NOMO-1 treated with dmso at 0.1 percent for 144 hours (cell line): ENCODE measurements around the gene MRPS18A.
"Not testable (repeated sequence)": the region's sequence is repeated elsewhere in the genome, so short reads cannot be mapped to it uniquely, and the experiment has no call there.

Source experiments
- DNase-seq: peaks from one replicate; lab custom pipeline; 2025; ENCODE audit not compliant: unreplicated experiment; lab: John Stamatoyannopoulos, UW

MRPS18A gene

DNA sequence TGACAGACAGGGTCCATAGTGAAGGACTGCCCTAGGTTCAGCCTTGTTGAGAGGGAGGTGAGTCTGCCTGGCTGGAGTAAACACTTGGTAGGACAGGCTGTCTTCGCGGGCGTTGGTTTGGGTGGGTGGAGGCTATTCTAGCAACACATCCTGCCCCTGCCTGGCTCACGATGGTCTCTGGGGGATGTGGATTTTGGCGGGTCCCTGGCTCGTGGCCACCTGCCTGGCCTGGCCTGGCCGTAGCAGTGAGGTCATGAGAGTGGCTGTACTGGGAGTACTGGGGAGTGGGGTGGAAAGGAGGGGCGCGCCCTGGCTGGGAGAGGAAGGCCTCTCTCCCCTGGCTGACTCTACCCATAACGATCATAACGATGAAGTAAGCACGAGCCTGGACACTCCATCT lies 30.2 kb upstream of the MRPS18A start:
- DNase-seq, result no peak

- no peak for DNase-seq
These were observed 29.8 kb upstream of the MRPS18A start for GRCh38 chr6:43717389-43717788.

DNA sequence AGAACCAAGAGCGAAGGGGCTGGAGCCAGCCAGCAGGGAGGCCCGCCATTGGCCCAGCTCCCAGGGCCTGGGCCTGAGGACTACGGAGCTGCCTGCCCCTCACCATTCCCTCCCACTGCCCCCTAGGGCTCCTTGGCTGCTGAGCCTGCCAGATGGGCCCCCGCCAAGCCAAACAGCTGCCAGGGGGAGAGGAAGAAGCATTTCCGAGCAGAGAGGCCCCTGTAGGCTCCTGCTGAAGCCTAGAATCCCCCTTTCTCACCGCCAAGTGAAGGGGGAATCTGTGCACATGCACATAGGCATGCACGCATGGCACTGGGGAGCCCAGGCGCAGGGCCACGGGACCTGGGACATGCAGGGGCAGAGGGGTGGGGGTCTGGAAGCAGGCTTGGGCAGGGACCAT lies 28.5 kb upstream of the MRPS18A start:
- DNase-seq, result no peak

DNA sequence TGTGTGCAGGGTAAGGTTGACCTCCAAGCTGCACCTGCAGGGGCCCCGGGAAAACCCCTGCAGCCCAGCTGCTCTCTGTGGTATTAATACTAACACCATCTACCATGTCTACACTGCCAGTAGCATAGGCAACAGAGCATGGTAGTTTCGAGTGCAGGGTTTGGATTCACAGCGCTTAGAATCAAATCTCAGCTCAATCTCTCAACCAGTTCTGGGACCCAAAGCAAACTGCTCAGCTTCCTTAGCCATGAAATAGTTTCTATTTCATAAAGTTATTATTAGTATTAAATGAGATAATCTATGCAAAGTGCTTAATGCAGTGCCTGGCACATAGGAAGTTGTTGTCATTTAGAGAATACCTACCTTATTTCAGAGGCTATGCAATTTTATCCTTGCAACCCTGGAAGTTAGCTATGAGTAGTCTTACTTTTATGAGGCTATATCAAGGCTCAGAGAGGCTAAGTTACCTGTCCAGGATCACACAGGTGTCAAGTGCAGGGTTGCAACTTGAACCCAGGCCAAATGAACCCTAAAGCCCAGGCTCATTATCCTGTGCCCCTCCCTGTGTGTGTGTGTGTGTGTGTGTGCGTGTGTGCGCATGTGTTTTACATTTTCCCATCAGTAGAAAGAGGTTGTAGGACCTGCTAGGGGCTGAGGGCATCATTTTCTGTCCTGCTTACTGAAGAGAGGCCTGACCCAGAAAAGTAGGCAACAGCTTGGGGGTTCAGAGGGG lies 27.6 kb upstream of the MRPS18A start:
- no peak for DNase-seq

GRCh38 chr6:43714311-43715055 lies 26.9 kb upstream of the MRPS18A start:
- no peak for DNase-seq

- no peak for DNase-seq
These were observed 26.2 kb upstream of the MRPS18A start for GRCh38 chr6:43713643-43714310.

GRCh38 chr6:43712579-43712978 lies 25.0 kb upstream of the MRPS18A start:
- no peak for DNase-seq

GRCh38 chr6:43710576-43710975 lies 23.0 kb upstream of the MRPS18A start:
- DNase-seq, result no peak

GRCh38 chr6:43709654-43710303 lies 22.2 kb upstream of the MRPS18A start:
- DNase-seq, result no peak

GRCh38 chr6:43708860-43709653 lies 21.5 kb upstream of the MRPS18A start:
- DNase-seq, result no peak

- DNase-seq, result no peak
These were observed 20.2 kb upstream of the MRPS18A start for GRCh38 chr6:43707767-43708166.

GRCh38 chr6:43707269-43707668 lies 19.7 kb upstream of the MRPS18A start:
- DNase-seq, result no peak

GRCh38 chr6:43706788-43707187 lies 19.2 kb upstream of the MRPS18A start:
- no peak for DNase-seq

GRCh38 chr6:43705996-43706395 lies 18.4 kb upstream of the MRPS18A start:
- DNase-seq, result peak; percentile 35

DNA sequence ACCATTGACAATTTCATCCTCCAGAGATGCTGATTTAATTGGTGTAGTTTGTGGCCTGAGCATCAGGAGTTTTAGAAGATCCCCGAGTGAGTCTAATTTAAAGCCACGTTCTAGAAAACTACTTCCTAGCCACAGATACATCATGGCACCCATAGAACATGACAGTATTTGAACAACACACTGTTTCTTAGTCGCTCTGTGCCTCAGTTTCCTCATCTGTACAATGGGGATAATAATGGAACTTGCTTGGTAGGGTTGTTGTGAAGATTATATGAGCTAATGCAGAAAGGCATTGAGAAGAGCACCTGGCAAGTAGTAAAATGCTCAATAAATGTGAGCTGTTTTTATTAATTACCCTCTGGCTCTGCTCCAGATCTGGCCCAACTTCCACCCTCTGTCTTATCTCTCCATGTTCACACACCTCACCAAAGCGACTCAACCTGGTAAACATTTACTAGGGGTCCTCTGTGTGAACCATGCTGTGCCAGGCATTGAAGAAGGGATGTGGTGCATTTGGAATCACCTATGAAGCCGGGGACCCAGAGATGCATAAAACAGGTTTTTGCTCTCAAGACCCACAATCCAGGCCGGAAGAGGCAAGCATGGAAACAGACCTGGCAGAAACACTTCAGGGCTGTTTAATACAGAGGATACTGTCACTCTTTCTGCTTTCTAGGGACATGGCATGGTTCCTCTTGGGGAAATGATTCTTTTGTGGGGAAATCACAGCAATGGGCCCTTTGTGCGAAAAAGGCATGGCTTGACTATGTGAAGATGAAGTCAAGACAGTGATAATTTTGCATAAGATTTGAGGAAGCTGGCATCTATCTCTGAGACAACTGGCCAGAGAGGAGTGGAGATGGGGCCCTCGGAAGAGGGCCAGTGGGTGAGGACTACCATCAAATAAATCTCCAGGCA lies 16.2 kb upstream of the MRPS18A start:
- DNase-seq, result peak; percentile 3

DNA sequence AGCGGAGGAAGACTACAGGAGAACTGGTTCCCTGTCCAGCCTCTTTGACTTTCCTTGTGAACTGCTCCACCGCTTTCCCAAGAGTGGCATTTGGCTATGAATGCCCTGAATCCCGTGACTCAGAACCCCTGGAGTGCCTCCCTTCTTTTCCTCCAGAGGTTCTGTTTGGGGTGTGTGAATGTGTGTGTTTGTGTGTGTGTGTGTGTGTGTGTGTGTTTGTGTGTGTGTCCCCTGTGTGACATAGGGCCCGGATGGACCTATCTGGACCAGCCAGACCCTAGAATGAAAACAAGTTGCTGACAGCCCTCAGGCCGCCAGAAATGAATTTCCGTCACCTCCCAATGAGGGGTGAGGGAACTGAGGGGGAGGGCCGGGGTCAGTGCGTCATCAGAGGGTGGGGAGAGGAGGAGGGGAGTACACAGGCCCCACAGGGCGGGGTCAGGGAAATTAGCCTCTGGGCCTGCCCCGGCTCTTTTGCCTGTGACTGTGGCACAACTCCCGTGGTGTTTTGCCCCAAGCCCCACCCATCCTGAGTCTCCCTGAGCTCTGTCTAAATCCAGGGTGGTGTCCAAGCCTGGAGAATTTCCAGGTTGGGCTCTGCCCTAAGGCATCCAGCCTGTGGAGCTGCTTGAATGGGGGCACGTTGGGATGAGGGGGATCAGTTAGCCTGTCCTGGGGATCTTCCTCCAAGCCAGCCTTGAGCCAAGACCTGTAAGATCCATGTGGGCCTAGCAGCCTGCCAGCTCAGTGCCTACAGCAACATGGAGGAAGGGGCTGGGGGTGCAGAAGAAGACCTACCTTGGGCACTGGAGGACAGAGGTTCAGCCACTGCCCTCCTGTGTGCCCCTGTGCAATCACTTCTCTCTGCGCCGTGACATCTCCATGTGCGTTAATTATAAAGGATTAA lies 15.2 kb upstream of the MRPS18A start:
- DNase-seq, result peak; percentile 6

GRCh38 chr6:43702171-43702533 lies 14.6 kb upstream of the MRPS18A start:
- DNase-seq, result no peak

DNA sequence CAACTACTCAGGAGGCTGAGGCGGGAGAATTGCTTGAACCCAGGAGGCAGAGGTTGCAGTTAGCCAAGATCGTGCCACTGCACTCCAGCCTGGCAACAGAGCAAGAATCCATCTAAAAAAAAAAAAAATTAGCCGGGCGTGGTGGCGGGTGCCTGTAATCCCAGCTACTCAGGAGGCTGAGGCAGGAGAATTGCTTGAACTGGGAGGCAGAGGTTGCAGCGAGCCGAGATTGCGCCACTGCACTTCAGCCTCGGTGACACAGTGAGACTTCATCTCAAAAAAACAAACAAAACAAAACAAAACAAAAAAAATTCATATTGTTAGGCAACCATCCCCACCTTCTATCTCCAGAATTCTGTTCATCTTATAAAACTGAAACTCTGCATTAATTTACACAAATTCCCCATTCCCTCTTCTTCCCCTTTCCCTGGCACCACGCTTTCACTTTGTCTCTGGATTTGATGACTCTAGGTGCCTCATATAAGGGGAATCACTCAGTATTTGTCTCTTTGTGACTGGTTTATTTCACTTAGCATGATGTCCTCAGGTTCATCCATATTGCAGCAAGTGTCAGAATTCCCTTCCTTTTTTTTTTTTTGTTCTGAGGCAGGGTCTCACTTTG lies 13.5 kb upstream of the MRPS18A start:
- not testable (repeated sequence) for DNase-seq
